Stomach (tissue), 9 donors: ENCODE measurements around the gene C6orf89. TPM values are rescaled to one million over a fixed set of nuclear protein-coding genes. Genes with fewer than 3 reads are reported as not detected.

Experiments used
- DNase-seq, 2 donors: peaks; one replicate each; pipeline versions ENCODE4 v3.0.0 to v3.0.0-alpha.2; 2013 to 2019
- H3K27ac ChIP-seq, 5 donors: fragments of 200-600 bp in 4 of 5; sonication (generic) in 4 of 5; one replicate each; pipeline ENCODE4 v1.5.1; 2013 to 2019; ENCODE audit warnings: mild to moderate bottlenecking in 1 of 5, moderate library complexity in 1 of 5
- H3K27me3 ChIP-seq, 3 donors: fragments of 200-600 bp; sonication (generic); one replicate each; pipeline ENCODE4 v1.5.1; 2017 to 2019; ENCODE audit warnings: mixed run types in 1 of 3
- H3K36me3 ChIP-seq, 4 donors: fragments of 200-600 bp; sonication (generic); 1 replicate in 3 of 4; 2 replicates in 1 of 4; pipeline ENCODE4 v1.5.1; 2016 to 2019
- H3K4me1 ChIP-seq, 4 donors: fragments of 200-600 bp; sonication (generic); one replicate each; pipeline ENCODE4 v1.5.1; 2016 to 2019
- H3K4me3 ChIP-seq, 4 donors: fragments of 200-600 bp; sonication (generic) in 3 of 4; one replicate each; pipeline ENCODE4 v1.5.1; 2016 to 2019; ENCODE audit warnings: mild to moderate bottlenecking in 1 of 4
- H3K9me3 ChIP-seq, 4 donors: fragments of 200-600 bp; sonication (generic); one replicate each; pipeline ENCODE4 v1.5.1; 2016 to 2019
- CTCF ChIP-seq, 7 experiments: fragments of 450-650 bp in 4 of 7; fragments of 200-600 bp in 3 of 7; sonication (generic) in 3 of 7; IDR thresholded peaks; one replicate each; pipeline ENCODE4 v1.5.1; 2016 to 2019; ENCODE audit warnings: antibody characterized with exemption in 7 of 7, control low read depth in 2 of 7, mild to moderate bottlenecking in 1 of 7
- EP300 ChIP-seq: sonication (generic); formaldehyde crosslinking; IDR thresholded peaks from one replicate; pipeline ENCODE4 v1.6.1; 2017; ENCODE audit warnings: antibody characterized with exemption
- POLR2A ChIP-seq, 4 donors: fragments of 450-650 bp; IDR thresholded peaks; one replicate each; pipeline ENCODE4 v1.6.1; 2016; ENCODE audit warnings: antibody characterized with exemption in 4 of 4, control low read depth in 2 of 4, mild to moderate bottlenecking in 1 of 4, moderate library complexity in 1 of 4
- POLR2AphosphoS5 ChIP-seq, 3 donors: sonication (generic); formaldehyde crosslinking; IDR thresholded peaks; one replicate each; pipeline ENCODE4 v1.6.1; 2016; ENCODE audit warnings: antibody characterized with exemption in 3 of 3
- WGBS, 5 donors: extraction: QIAGEN DNeasy Blood & Tissue Kit in 3 of 5; methylation state at CpG; one replicate each; pipeline versions ENCODE4 v1.1.5 to v1.1.7; 2013 to 2018; 5-methylcytosine and 5-hydroxymethylcytosine counted together
- intact Hi-C: fragments of 100-400 bp; cut with DNase I; formaldehyde crosslinking; loops from one replicate; pipeline ENCODE4 v1.15.1; 2023; ENCODE audit warnings: low total_unique reads
- polyA plus RNA-seq, 3 donors: library from polyadenylated mRNA; stranded (reverse); fragments of 200-250 nt; gene quantifications; one replicate each; pipeline ENCODE4 v1.2.3, GENCODE V29; 2013
- total RNA-seq, 5 donors: library from RNA; depleted of rRNA; stranded (reverse); fragments of >200 nt; gene quantifications; one replicate each; pipeline versions ENCODE4 v1.1.0 to v1.2.3, GENCODE V29; 2014 to 2016
- donor health status: healthy with polysubstance abuse.
- donor health status: Bipolar disorder and iron deficiency.
- donor health status: healthy.

C6orf89 gene
- total and polyA plus RNA-seq, 8 donors, result 7.0 to 47.2 (median 25.1) TPM

DNA sequence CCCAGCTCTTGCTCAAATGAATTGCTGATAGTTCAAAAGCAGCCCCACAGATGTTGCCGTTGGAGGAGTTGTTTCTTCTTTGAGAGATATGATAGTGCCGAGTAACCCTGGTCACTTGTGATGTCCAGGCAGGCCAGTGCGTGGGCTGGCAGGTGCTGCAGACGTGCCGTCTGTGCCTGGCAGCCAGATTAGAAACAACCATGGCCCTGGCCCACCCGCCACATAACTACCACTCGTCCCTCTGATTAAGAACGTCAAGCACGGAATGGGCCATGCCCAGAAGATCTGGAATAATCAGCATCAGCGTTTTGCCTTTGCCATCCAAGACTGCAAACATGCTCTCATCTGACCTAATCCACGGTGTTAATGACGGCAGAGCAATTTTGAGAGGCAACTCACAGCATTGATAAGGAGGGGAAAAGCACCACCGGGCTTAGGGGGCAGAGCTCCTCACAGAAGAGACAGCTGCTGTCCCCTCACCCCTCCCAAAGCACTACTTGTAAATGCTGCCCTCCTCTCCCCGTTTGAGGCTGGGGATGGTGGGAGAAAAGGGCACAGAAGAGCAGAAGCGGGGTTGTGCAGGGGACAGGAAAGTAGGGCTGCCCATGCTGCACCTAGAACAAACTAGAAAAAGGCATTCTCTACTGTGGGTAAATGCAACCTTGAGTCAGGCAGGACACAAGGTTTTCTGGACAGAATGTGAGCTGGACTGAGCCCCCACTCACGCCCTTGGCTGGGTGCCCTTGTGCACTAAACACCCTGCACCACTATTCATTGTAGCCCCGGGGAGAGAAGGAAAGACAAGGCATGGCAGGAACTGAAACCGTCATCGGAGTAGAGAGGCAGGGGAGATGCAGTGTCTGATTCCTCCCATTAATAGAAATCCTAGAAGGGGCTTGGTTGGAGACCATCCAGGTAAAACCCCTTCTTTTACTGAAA is 41.3 kb upstream of the C6orf89 start:
- H3K27me3 ChIP-seq, result peaks cover 0 to 16% (median 15%) of the 10 kb centered on the region in 3 donors
- H3K4me3 ChIP-seq, result no peak overlapping the region
- H3K36me3 ChIP-seq, result no peaks in the 10 kb centered on the region
- 72 to 77% (median 76%) methylated on average over 19 of the region's 19 CpGs for WGBS, 5 donors
- no peak overlapping the region for H3K27ac ChIP-seq
- intact Hi-C loops, result loop anchor here (5.0 kb wide), 1 partner anchor 72 kb away; no protein-coding TSS in a partner anchor
- H3K4me1 ChIP-seq, result peaks cover 15 to 38% (median 27%) of the 10 kb centered on the region in 4 donors
- TF ChIP-seq EP300 (no peak), CTCF (IDR thresholded peaks at IDR 0.05) (no peak), POLR2AphosphoS5 (IDR thresholded peaks at IDR 0.05) (no peak), POLR2A (IDR thresholded peaks at IDR 0.05) (no peak)
- peak in 1 of 2 donors; percentile 12 for DNase-seq
- no peaks in the 10 kb centered on the region for H3K9me3 ChIP-seq

GRCh38 chr6:36845233-36845632 is 40.5 kb upstream of the C6orf89 start:
- 70 to 99% (median 74%) methylated on average over 4 of the region's 4 CpGs for WGBS, 5 donors
- peaks cover 10 to 37% (median 21%) of the 10 kb centered on the region in 4 donors for H3K4me1 ChIP-seq
- peak in 1 of 2 donors; percentile 8 for DNase-seq
- no peaks in the 10 kb centered on the region for H3K9me3 ChIP-seq
- no peak overlapping the region for H3K4me3 ChIP-seq
- H3K27ac ChIP-seq, result no peak overlapping the region
- no peaks in the 10 kb centered on the region for H3K36me3 ChIP-seq
- TF ChIP-seq POLR2A (IDR thresholded peaks at IDR 0.05), result no peak
- TF ChIP-seq EP300, result no peak
- TF ChIP-seq POLR2AphosphoS5 (IDR thresholded peaks at IDR 0.05), result no peak
- TF ChIP-seq CTCF (IDR thresholded peaks at IDR 0.05), result no peak
- intact Hi-C loops, result loop anchor here (5.0 kb wide), 1 partner anchor 73 kb away; no protein-coding TSS in a partner anchor
- peaks cover 0 to 9% (median 8%) of the 10 kb centered on the region in 3 donors for H3K27me3 ChIP-seq

GRCh38 chr6:36847152-36847551 is 38.6 kb upstream of the C6orf89 start:
- intact Hi-C loops, result loop anchor here (5.0 kb wide), 1 partner anchor 75 kb away; no protein-coding TSS in a partner anchor
- H3K4me1 ChIP-seq, result peaks cover 0 to 34% (median 16%) of the 10 kb centered on the region in 4 donors
- H3K36me3 ChIP-seq, result no peaks in the 10 kb centered on the region

More at GRCh38 chr6:36847152-36847551, 38.6 kb upstream of the C6orf89 start:
- no peak for TF ChIP-seq POLR2AphosphoS5 (IDR thresholded peaks at IDR 0.05)
- TF ChIP-seq CTCF (IDR thresholded peaks at IDR 0.05), result no peak
- TF ChIP-seq POLR2A (IDR thresholded peaks at IDR 0.05), result no peak
- no peak for TF ChIP-seq EP300
- no peaks in the 10 kb centered on the region for H3K27me3 ChIP-seq
- 93 to 97% (median 97%) methylated on average over 4 of the region's 4 CpGs for WGBS, 5 donors
- peaks cover 0 to 6% (median 0%) of the 10 kb centered on the region in 4 donors for H3K9me3 ChIP-seq
- H3K4me3 ChIP-seq, result no peak overlapping the region
- DNase-seq, result no peak
- no peak overlapping the region for H3K27ac ChIP-seq
